Hepatocyte (in vitro differentiated cells): Measurements from ENCODE around the gene HEATR5B. TPM values are rescaled to one million over a fixed set of nuclear protein-coding genes. Genes with fewer than 3 reads are reported as not detected.
"Not testable (repeated sequence)": the region's sequence is repeated elsewhere in the genome, so short reads cannot be mapped to it uniquely, and the experiment has no call there.

Experiments
- DNase-seq: peaks from one replicate; pipeline ENCODE4 v3.0.0-alpha.2; 2016; ENCODE audit warnings: low spot score
- H2AFZ ChIP-seq: fragments of 200-600 bp; sonication (generic); 2 replicates; pipeline ENCODE4 v1.6.0; 2016; ENCODE audit warnings: antibody characterized with exemption, mild to moderate bottlenecking
- H3K27ac ChIP-seq: fragments of 200-600 bp; sonication (generic); 2 replicates; pipeline ENCODE4 v1.5.1; 2016; ENCODE audit warnings: mild to moderate bottlenecking
- H3K27me3 ChIP-seq: fragments of 200-600 bp; sonication (generic); 2 replicates; pipeline ENCODE4 v1.6.1; 2016
- H3K36me3 ChIP-seq: fragments of 200-600 bp; sonication (generic); replicated peaks from 2 replicates; pipeline ENCODE4 v1.5.1; 2016; ENCODE audit warnings: low read depth; ENCODE audit not compliant: insufficient read depth
- H3K4me1 ChIP-seq: fragments of 200-600 bp; sonication (generic); 2 replicates; pipeline ENCODE4 v1.5.1; 2016; ENCODE audit warnings: mild to moderate bottlenecking, moderate library complexity; ENCODE audit not compliant: insufficient read depth
- H3K4me2 ChIP-seq: fragments of 200-600 bp; sonication (generic); 2 replicates; pipeline ENCODE4 v1.6.0; 2016
- H3K4me3 ChIP-seq: fragments of 200-600 bp; sonication (generic); 2 replicates; pipeline ENCODE4 v1.5.1; 2016; ENCODE audit warnings: mild to moderate bottlenecking
- H3K79me2 ChIP-seq: fragments of 200-600 bp; sonication (generic); 2 replicates; pipeline ENCODE4 v1.6.0; 2017; ENCODE audit warnings: mild to moderate bottlenecking
- H3K9me2 ChIP-seq: fragments of 200-600 bp; sonication (generic); replicated peaks from 2 replicates; pipeline ENCODE4 v1.6.0; 2017; ENCODE audit warnings: mild to moderate bottlenecking; ENCODE audit not compliant: insufficient read depth
- H3K9me3 ChIP-seq: fragments of 200-600 bp; sonication (generic); 2 replicates; pipeline ENCODE4 v1.5.1; 2016; ENCODE audit warnings: low read depth, mild to moderate bottlenecking
- H4K20me1 ChIP-seq: fragments of 200-600 bp; sonication (generic); 2 replicates; pipeline ENCODE4 v1.6.0; 2016; ENCODE audit warnings: mild to moderate bottlenecking; ENCODE audit not compliant: insufficient read depth, poor library complexity, severe bottlenecking
- EZH2 ChIP-seq: fragments of 200-600 bp; sonication (generic); IDR thresholded peaks from 2 replicates; pipeline ENCODE4 v1.6.1; 2016; ENCODE audit warnings: antibody characterized with exemption, mild to moderate bottlenecking, borderline replicate concordance
- EZH2phosphoT487 ChIP-seq: fragments of 200-600 bp; sonication (generic); IDR thresholded peaks from one replicate; pipeline ENCODE4 v1.6.1; 2018; ENCODE audit warnings: antibody characterized with exemption, mild to moderate bottlenecking, low read depth, moderate library complexity; ENCODE audit not compliant: unreplicated experiment, severe bottlenecking
- WGBS: methylation state at CpG from one replicate; pipeline ENCODE4 v1.1.6; 2016; ENCODE audit warnings: low lambda C conversion rate; ENCODE audit errors: missing lambda C conversion rate; 5-methylcytosine and 5-hydroxymethylcytosine counted together
- polyA plus RNA-seq: library from polyadenylated mRNA; unstranded; fragments of >200 nt; fragmentation: Nextera tagmentation; extraction: Ambion mirVana; gene quantifications from 2 replicates; pipeline ENCODE4 v1.2.1, GENCODE V29; 2016
- total RNA-seq: library from RNA; depleted of rRNA; stranded (reverse); fragments of >200 nt; gene quantifications from 2 replicates; pipeline ENCODE4 v1.2.3, GENCODE V29; 2014
- TF ChIP-seq, protein P1 (sequence below): fragments of 200-600 bp; sonication (generic); IDR thresholded peaks from 2 replicates; pipeline ENCODE4 v1.5.1; 2016; ENCODE audit warnings: antibody characterized with exemption, mild to moderate bottlenecking; ENCODE audit not compliant: poor library complexity

Gene HEATR5B
- total and polyA plus RNA-seq, 2 experiments from 2014 or later = 5.1 to 25.1 TPM

DNA sequence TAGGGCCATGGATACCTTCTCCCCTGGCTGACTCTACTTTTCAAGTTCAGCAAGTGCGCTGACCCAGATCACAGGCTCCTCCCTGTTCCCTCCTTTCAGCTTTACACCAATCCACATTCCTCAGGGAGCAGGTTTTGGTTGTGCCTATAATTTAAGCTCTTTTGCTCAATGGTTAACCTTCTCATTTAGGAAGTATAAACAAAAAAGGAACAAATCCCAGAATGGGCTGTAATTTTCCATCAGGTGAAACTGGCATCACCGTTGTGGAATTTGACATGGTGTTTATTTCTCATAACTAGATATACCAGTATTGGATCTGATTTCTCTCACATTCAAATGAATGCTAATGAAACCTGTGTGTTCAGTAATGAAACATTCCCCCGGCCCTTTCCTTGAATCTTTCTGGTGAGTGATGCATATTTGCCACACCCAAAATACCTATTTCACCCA, 131.4 kb downstream of the HEATR5B start:
- Histone ChIP-seq H4K20me1 (no peaks in the 10 kb centered on the region), H3K79me2 (peaks cover 81% of the 10 kb centered on the region), H3K4me1 (no peaks in the 10 kb centered on the region), H3K9me3 (no peaks in the 10 kb centered on the region), H2AFZ (no peak overlapping the region), H3K27me3 (no peaks in the 10 kb centered on the region), H3K36me3 (no peaks in the 10 kb centered on the region), H3K27ac (no peak overlapping the region), H3K4me2 (no peak overlapping the region), H3K4me3 (no peak overlapping the region), H3K9me2 (no peaks in the 10 kb centered on the region)
- 82% methylated on average over 3 of the region's 3 CpGs for WGBS
- TF ChIP-seq EZH2phosphoT487 (no peak), EZH2 (no peak)
- TF ChIP-seq, protein P1, sequence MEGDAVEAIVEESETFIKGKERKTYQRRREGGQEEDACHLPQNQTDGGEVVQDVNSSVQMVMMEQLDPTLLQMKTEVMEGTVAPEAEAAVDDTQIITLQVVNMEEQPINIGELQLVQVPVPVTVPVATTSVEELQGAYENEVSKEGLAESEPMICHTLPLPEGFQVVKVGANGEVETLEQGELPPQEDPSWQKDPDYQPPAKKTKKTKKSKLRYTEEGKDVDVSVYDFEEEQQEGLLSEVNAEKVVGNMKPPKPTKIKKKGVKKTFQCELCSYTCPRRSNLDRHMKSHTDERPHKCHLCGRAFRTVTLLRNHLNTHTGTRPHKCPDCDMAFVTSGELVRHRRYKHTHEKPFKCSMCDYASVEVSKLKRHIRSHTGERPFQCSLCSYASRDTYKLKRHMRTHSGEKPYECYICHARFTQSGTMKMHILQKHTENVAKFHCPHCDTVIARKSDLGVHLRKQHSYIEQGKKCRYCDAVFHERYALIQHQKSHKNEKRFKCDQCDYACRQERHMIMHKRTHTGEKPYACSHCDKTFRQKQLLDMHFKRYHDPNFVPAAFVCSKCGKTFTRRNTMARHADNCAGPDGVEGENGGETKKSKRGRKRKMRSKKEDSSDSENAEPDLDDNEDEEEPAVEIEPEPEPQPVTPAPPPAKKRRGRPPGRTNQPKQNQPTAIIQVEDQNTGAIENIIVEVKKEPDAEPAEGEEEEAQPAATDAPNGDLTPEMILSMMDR = no peak
- DNase-seq = no peak

GRCh38 chr2:36951574-36951973, 132.6 kb downstream of the HEATR5B start:
- Histone ChIP-seq H4K20me1 (no peaks in the 10 kb centered on the region), H3K9me2 (no peaks in the 10 kb centered on the region), H3K4me2 (no peak overlapping the region), H2AFZ (no peak overlapping the region), H3K27ac (no peak overlapping the region), H3K36me3 (no peaks in the 10 kb centered on the region), H3K27me3 (no peaks in the 10 kb centered on the region), H3K4me3 (no peak overlapping the region), H3K9me3 (no peaks in the 10 kb centered on the region), H3K4me1 (no peaks in the 10 kb centered on the region), H3K79me2 (peaks cover 83% of the 10 kb centered on the region)
- 88% methylated on average over 7 of the region's 7 CpGs for WGBS
- TF ChIP-seq, protein P1 = no peak
- no peak for DNase-seq

- DNase-seq = no peak
- Histone ChIP-seq H4K20me1 (no peaks in the 10 kb centered on the region), H3K36me3 (no peaks in the 10 kb centered on the region), H3K9me3 (no peaks in the 10 kb centered on the region), H3K4me2 (no peak overlapping the region), H2AFZ (no peak overlapping the region), H3K27me3 (no peaks in the 10 kb centered on the region), H3K4me3 (no peak overlapping the region), H3K27ac (no peak overlapping the region), H3K9me2 (no peaks in the 10 kb centered on the region), H3K4me1 (no peaks in the 10 kb centered on the region), H3K79me2 (peaks cover 78% of the 10 kb centered on the region)
- TF ChIP-seq EZH2 (no peak), EZH2phosphoT487 (no peak)
- TF ChIP-seq, protein P1 = no peak
- 86% methylated on average over 2 of the region's 2 CpGs for WGBS
Measured at GRCh38 chr2:36951027-36951518, 133.1 kb downstream of the HEATR5B start.

DNA sequence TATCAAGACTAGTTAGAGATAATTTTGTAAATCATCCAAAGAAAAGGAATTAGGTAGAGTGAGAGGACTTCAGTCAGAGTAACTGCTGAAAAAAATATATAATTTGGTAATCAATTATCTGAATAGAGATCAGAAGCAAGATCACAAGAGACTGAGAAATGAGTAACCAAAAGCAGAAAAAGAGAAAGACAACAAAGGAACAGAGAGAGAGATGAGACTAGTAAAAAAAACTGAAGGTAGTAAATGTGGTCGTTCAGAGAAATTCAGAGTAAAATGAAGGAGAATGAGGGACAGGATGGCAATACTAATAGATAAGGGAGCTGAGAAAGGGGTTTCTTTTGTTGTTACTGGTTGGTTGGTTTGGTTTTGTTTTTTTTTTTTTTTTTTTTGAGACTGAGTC, 134.3 kb downstream of the HEATR5B start:
- H3K27me3 ChIP-seq = no peaks in the 10 kb centered on the region
- no peaks in the 10 kb centered on the region for H3K9me2 ChIP-seq
- H3K79me2 ChIP-seq = peaks cover 70% of the 10 kb centered on the region
- no peaks in the 10 kb centered on the region for H4K20me1 ChIP-seq
- H3K4me1 ChIP-seq = no peaks in the 10 kb centered on the region
- H2AFZ ChIP-seq = no peak overlapping the region
- H3K9me3 ChIP-seq = no peaks in the 10 kb centered on the region
- no peak overlapping the region for H3K27ac ChIP-seq
- no peaks in the 10 kb centered on the region for H3K36me3 ChIP-seq
- no peak for DNase-seq
- no peak overlapping the region for H3K4me2 ChIP-seq
- TF ChIP-seq EZH2phosphoT487 (no peak), EZH2 (no peak)
- TF ChIP-seq, protein P1 = no peak
- WGBS = 67% methylated on average over 1 of the region's 1 CpG
- H3K4me3 ChIP-seq = no peak overlapping the region

DNA sequence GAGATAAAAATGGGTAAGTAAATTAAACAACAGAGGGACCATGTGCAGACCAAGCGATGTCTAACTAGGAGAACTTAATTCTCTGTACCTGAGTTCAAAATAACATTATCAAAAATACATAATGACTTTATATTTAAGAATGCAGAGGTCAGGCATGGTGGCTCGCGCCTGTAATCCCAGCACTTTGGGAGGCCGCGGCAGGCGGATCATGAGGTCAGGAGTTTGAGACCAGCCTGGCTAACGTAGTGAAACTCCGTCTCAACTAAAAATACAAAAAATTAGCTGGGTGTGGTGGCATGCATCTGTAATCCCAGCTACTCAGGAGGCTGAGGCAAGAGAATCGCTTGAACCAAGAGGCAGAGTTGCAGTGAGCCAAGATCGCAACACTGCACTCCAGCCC, 138.9 kb downstream of the HEATR5B start:
- not testable (repeated sequence) for H4K20me1 ChIP-seq, H3K4me1 ChIP-seq, H3K27ac ChIP-seq, H3K27me3 ChIP-seq, H3K9me2 ChIP-seq, DNase-seq, H2AFZ ChIP-seq, H3K4me2 ChIP-seq, H3K9me3 ChIP-seq, H3K4me3 ChIP-seq, H3K36me3 ChIP-seq
- WGBS = 92% methylated on average over 10 of the region's 10 CpGs
- peaks cover 71% of the 10 kb centered on the region for H3K79me2 ChIP-seq
